Stomach (tissue), 9 donors: ENCODE results near the gene GPNMB. TPM values are rescaled to one million over a fixed set of nuclear protein-coding genes. Genes with fewer than 3 reads are reported as not detected.

ENCODE experiments used
- DNase-seq, 2 donors: peaks; one replicate each; pipeline versions ENCODE4 v3.0.0 to v3.0.0-alpha.2; 2013 to 2019
- H3K27ac ChIP-seq, 5 donors: fragments of 200-600 bp in 4 of 5; sonication (generic) in 4 of 5; one replicate each; pipeline ENCODE4 v1.5.1; 2013 to 2019; ENCODE audit warnings: mild to moderate bottlenecking in 1 of 5, moderate library complexity in 1 of 5
- H3K27me3 ChIP-seq, 3 donors: fragments of 200-600 bp; sonication (generic); one replicate each; pipeline ENCODE4 v1.5.1; 2017 to 2019; ENCODE audit warnings: mixed run types in 1 of 3
- H3K36me3 ChIP-seq, 4 donors: fragments of 200-600 bp; sonication (generic); 1 replicate in 3 of 4; 2 replicates in 1 of 4; pipeline ENCODE4 v1.5.1; 2016 to 2019
- H3K4me1 ChIP-seq, 4 donors: fragments of 200-600 bp; sonication (generic); one replicate each; pipeline ENCODE4 v1.5.1; 2016 to 2019
- H3K4me3 ChIP-seq, 4 donors: fragments of 200-600 bp; sonication (generic) in 3 of 4; one replicate each; pipeline ENCODE4 v1.5.1; 2016 to 2019; ENCODE audit warnings: mild to moderate bottlenecking in 1 of 4
- H3K9me3 ChIP-seq, 4 donors: fragments of 200-600 bp; sonication (generic); one replicate each; pipeline ENCODE4 v1.5.1; 2016 to 2019
- CTCF ChIP-seq, 7 experiments: fragments of 450-650 bp in 4 of 7; fragments of 200-600 bp in 3 of 7; sonication (generic) in 3 of 7; IDR thresholded peaks; one replicate each; pipeline ENCODE4 v1.5.1; 2016 to 2019; ENCODE audit warnings: antibody characterized with exemption in 7 of 7, control low read depth in 2 of 7, mild to moderate bottlenecking in 1 of 7
- EP300 ChIP-seq: sonication (generic); formaldehyde crosslinking; IDR thresholded peaks from one replicate; pipeline ENCODE4 v1.6.1; 2017; ENCODE audit warnings: antibody characterized with exemption
- POLR2A ChIP-seq, 4 donors: fragments of 450-650 bp; IDR thresholded peaks; one replicate each; pipeline ENCODE4 v1.6.1; 2016; ENCODE audit warnings: antibody characterized with exemption in 4 of 4, control low read depth in 2 of 4, mild to moderate bottlenecking in 1 of 4, moderate library complexity in 1 of 4
- POLR2AphosphoS5 ChIP-seq, 3 donors: sonication (generic); formaldehyde crosslinking; IDR thresholded peaks; one replicate each; pipeline ENCODE4 v1.6.1; 2016; ENCODE audit warnings: antibody characterized with exemption in 3 of 3
- WGBS, 5 donors: extraction: QIAGEN DNeasy Blood & Tissue Kit in 3 of 5; methylation state at CpG; one replicate each; pipeline versions ENCODE4 v1.1.5 to v1.1.7; 2013 to 2018; 5-methylcytosine and 5-hydroxymethylcytosine counted together
- intact Hi-C: fragments of 100-400 bp; cut with DNase I; formaldehyde crosslinking; loops from one replicate; pipeline ENCODE4 v1.15.1; 2023; ENCODE audit warnings: low total_unique reads
- polyA plus RNA-seq, 3 donors: library from polyadenylated mRNA; stranded (reverse); fragments of 200-250 nt; gene quantifications; one replicate each; pipeline ENCODE4 v1.2.3, GENCODE V29; 2013
- total RNA-seq, 5 donors: library from RNA; depleted of rRNA; stranded (reverse); fragments of >200 nt; gene quantifications; one replicate each; pipeline versions ENCODE4 v1.1.0 to v1.2.3, GENCODE V29; 2014 to 2016
- donor health status: healthy with polysubstance abuse.
- donor health status: Bipolar disorder and iron deficiency.
- donor health status: healthy.

GPNMB gene
- total and polyA plus RNA-seq, 8 donors: 6.1 to 32.7 (median 24.0) TPM

- intact Hi-C loops: no loop called here
- peaks cover 0 to 11% (median 4%) of the 10 kb centered on the region in 4 donors for H3K9me3 ChIP-seq
- peaks cover 0 to 21% (median 6%) of the 10 kb centered on the region in 4 donors for H3K4me1 ChIP-seq
- no peak overlapping the region for H3K4me3 ChIP-seq
- no peak for DNase-seq
- TF ChIP-seq POLR2A (IDR thresholded peaks at IDR 0.05): no peak
- peaks cover 0 to 32% (median 24%) of the 10 kb centered on the region in 3 donors for H3K27me3 ChIP-seq
- H3K27ac ChIP-seq: no peak overlapping the region
- H3K36me3 ChIP-seq: peaks cover 0 to 3% (median under 1%) of the 10 kb centered on the region in 4 donors
Measured at GRCh38 chr7:23249486-23249885, 2.9 kb downstream of the GPNMB start.

GRCh38 chr7:23254051-23254681 lies 7.6 kb downstream of the GPNMB start:
- no peaks in the 10 kb centered on the region for H3K4me1 ChIP-seq
- no peak for TF ChIP-seq CTCF (IDR thresholded peaks at IDR 0.05)
- TF ChIP-seq POLR2A (IDR thresholded peaks at IDR 0.05): no peak
- no peak for TF ChIP-seq EP300
- TF ChIP-seq POLR2AphosphoS5 (IDR thresholded peaks at IDR 0.05): no peak
- peaks cover 0 to 11% (median 4%) of the 10 kb centered on the region in 4 donors for H3K9me3 ChIP-seq
- H3K27me3 ChIP-seq: peaks cover 0 to 24% (median 6%) of the 10 kb centered on the region in 3 donors
- peaks cover 0 to 27% (median 5%) of the 10 kb centered on the region in 4 donors for H3K36me3 ChIP-seq
- intact Hi-C loops: no loop called here
- no peak overlapping the region for H3K4me3 ChIP-seq
- no peak overlapping the region for H3K27ac ChIP-seq
- 81 to 87% (median 86%) methylated on average over 7 of the region's 7 CpGs for WGBS, 5 donors
- DNase-seq: no peak

- Histone ChIP-seq H3K27ac (no peak overlapping the region), H3K4me3 (no peak overlapping the region), H3K9me3 (peaks cover 0 to 5% (median 1%) of the 10 kb centered on the region in 4 donors), H3K4me1 (peaks cover 0 to under 1% (median 0%) of the 10 kb centered on the region in 4 donors), H3K27me3 (peaks cover 0 to 23% (median 6%) of the 10 kb centered on the region in 3 donors), H3K36me3 (peaks cover 0 to 27% (median 8%) of the 10 kb centered on the region in 4 donors)
- DNase-seq: no peak
- TF ChIP-seq EP300 (no peak), POLR2AphosphoS5 (IDR thresholded peaks at IDR 0.05) (no peak), POLR2A (IDR thresholded peaks at IDR 0.05) (no peak), CTCF (IDR thresholded peaks at IDR 0.05) (no peak)
- 76 to 89% (median 79%) methylated on average over 7 of the region's 7 CpGs for WGBS, 5 donors
- intact Hi-C loops: no loop called here
Measured at GRCh38 chr7:23256731-23257130, 10.2 kb downstream of the GPNMB start.

DNA sequence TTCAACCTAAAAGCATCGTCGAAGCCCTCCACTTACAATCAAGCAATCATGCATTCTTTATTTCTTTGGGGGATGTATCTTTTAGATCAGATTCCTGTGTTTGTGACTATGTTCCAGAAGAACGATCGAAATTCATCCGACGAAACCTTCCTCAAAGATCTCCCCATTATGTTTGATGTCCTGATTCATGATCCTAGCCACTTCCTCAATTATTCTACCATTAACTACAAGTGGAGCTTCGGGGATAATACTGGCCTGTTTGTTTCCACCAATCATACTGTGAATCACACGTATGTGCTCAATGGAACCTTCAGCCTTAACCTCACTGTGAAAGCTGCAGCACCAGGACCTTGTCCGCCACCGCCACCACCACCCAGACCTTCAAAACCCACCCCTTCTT lies 13.8 kb downstream of the GPNMB start:
- Histone ChIP-seq H3K9me3 (no peaks in the 10 kb centered on the region), H3K4me1 (peaks cover 0 to 6% (median 0%) of the 10 kb centered on the region in 4 donors), H3K27ac (no peak overlapping the region), H3K4me3 (no peak overlapping the region), H3K27me3 (peaks cover 0 to 15% (median 3%) of the 10 kb centered on the region in 3 donors), H3K36me3 (peaks cover 0 to 18% (median 3%) of the 10 kb centered on the region in 4 donors)
- 81 to 86% (median 84%) methylated on average over 10 of the region's 10 CpGs for WGBS, 5 donors
- intact Hi-C loops: no loop called here
- TF ChIP-seq EP300 (no peak), POLR2AphosphoS5 (IDR thresholded peaks at IDR 0.05) (no peak), POLR2A (IDR thresholded peaks at IDR 0.05) (no peak), CTCF (IDR thresholded peaks at IDR 0.05) (no peak)
- DNase-seq: no peak
